ENCODE measurements around the gene EML1.

Gene EML1

GRCh38 chr14:99887407-99887806 lies 94.2 kb downstream of the EML1 start:
- no peak overlapping the region for H3K4me3 ChIP-seq (ENCODE audit: control insufficient read depth, low read depth, low read length)
- no peak for TF ChIP-seq CTCF (IDR thresholded peaks at IDR 0.05; ENCODE audit: control insufficient read depth, insufficient read depth, low read depth, low read length, missing control alignments)
- DNase-seq (ENCODE audit: low read depth) = no peak

GRCh38 chr14:99888149-99888548 lies 94.9 kb downstream of the EML1 start:
- no peak for TF ChIP-seq CTCF (IDR thresholded peaks at IDR 0.05; ENCODE audit: control insufficient read depth, insufficient read depth, low read depth, low read length, missing control alignments)
- H3K4me3 ChIP-seq (ENCODE audit: control insufficient read depth, low read depth, low read length) = no peak overlapping the region
- DNase-seq (ENCODE audit: low read depth) = no peak

GRCh38 chr14:99889268-99889667 lies 96.1 kb downstream of the EML1 start:
- no peak for DNase-seq (ENCODE audit: low read depth)
- TF ChIP-seq CTCF (IDR thresholded peaks at IDR 0.05; ENCODE audit: control insufficient read depth, insufficient read depth, low read depth, low read length, missing control alignments) = no peak
- no peak overlapping the region for H3K4me3 ChIP-seq (ENCODE audit: control insufficient read depth, low read depth, low read length)

GRCh38 chr14:99891266-99891665 lies 98.1 kb downstream of the EML1 start:
- no peak overlapping the region for H3K4me3 ChIP-seq (ENCODE audit: control insufficient read depth, low read depth, low read length)
- DNase-seq (ENCODE audit: low read depth) = no peak
- TF ChIP-seq CTCF (IDR thresholded peaks at IDR 0.05; ENCODE audit: control insufficient read depth, insufficient read depth, low read depth, low read length, missing control alignments) = no peak

GRCh38 chr14:99891900-99892299 lies 98.7 kb downstream of the EML1 start:
- no peak for TF ChIP-seq CTCF (IDR thresholded peaks at IDR 0.05; ENCODE audit: control insufficient read depth, insufficient read depth, low read depth, low read length, missing control alignments)
- no peak overlapping the region for H3K4me3 ChIP-seq (ENCODE audit: control insufficient read depth, low read depth, low read length)
- DNase-seq (ENCODE audit: low read depth) = no peak

GRCh38 chr14:99892406-99892805 lies 99.2 kb downstream of the EML1 start:
- no peak for TF ChIP-seq CTCF (IDR thresholded peaks at IDR 0.05; ENCODE audit: control insufficient read depth, insufficient read depth, low read depth, low read length, missing control alignments)
- no peak for DNase-seq (ENCODE audit: low read depth)
- no peak overlapping the region for H3K4me3 ChIP-seq (ENCODE audit: control insufficient read depth, low read depth, low read length)

- DNase-seq (ENCODE audit: low read depth) = no peak
- H3K4me3 ChIP-seq (ENCODE audit: control insufficient read depth, low read depth, low read length) = no peak overlapping the region
- TF ChIP-seq CTCF (IDR thresholded peaks at IDR 0.05; ENCODE audit: control insufficient read depth, insufficient read depth, low read depth, low read length, missing control alignments) = no peak
Measured at GRCh38 chr14:99896361-99896760, 103.1 kb downstream of the EML1 start.

Data from AG09309 (cell line).